Loucy (cell line): Measurements from ENCODE around the gene CHST12.

ENCODE experiments used
- H2AFZ ChIP-seq: fragments of 200-600 bp; sonication (generic); 2 replicates; pipeline ENCODE4 v1.6.0; 2016; ENCODE audit warnings: antibody characterized with exemption, mild to moderate bottlenecking, low read length, moderate library complexity
- H3F3A ChIP-seq: fragments of 200-600 bp; 2 replicates; pipeline ENCODE4 v1.6.0; 2016; ENCODE audit warnings: antibody characterized with exemption, low read depth, mild to moderate bottlenecking
- H3K27me3 ChIP-seq: fragments of 200-600 bp; sonication (generic); 2 replicates; pipeline ENCODE4 v1.6.1; 2014; ENCODE audit warnings: low read length, mild to moderate bottlenecking; ENCODE audit not compliant: insufficient read depth, poor library complexity, severe bottlenecking
- H3K36me3 ChIP-seq: fragments of 200-600 bp; sonication (generic); 2 replicates; pipeline ENCODE4 v1.6.1; 2016; ENCODE audit warnings: low read length; ENCODE audit not compliant: insufficient read depth
- H3K4me1 ChIP-seq: fragments of 200-600 bp; sonication (generic); 2 replicates; pipeline ENCODE4 v1.5.1; 2014; ENCODE audit warnings: low read length, mild to moderate bottlenecking; ENCODE audit not compliant: insufficient read depth, poor library complexity, severe bottlenecking
- H3K4me2 ChIP-seq: fragments of 200-600 bp; sonication (generic); 2 replicates; pipeline ENCODE4 v1.6.0; 2014; ENCODE audit warnings: antibody characterized with exemption, low read length, low read depth, mild to moderate bottlenecking; ENCODE audit not compliant: poor library complexity, severe bottlenecking
- H3K4me3 ChIP-seq: fragments of 200-600 bp; sonication (generic); 2 replicates; pipeline ENCODE4 v1.5.1; 2014; ENCODE audit warnings: low read length, mild to moderate bottlenecking, mixed read lengths; ENCODE audit not compliant: poor library complexity, severe bottlenecking
- H3K79me2 ChIP-seq: fragments of 200-600 bp; sonication (generic); 2 replicates; pipeline ENCODE4 v1.6.1; 2014; ENCODE audit warnings: low read length; ENCODE audit not compliant: insufficient read depth
- H3K9ac ChIP-seq: fragments of 200-600 bp; sonication (generic); 2 replicates; pipeline ENCODE4 v1.6.0; 2014; ENCODE audit warnings: mild to moderate bottlenecking, low read depth, low read length, moderate library complexity; ENCODE audit not compliant: poor library complexity, severe bottlenecking
- H3K9me2 ChIP-seq: fragments of 200-600 bp; sonication (generic); replicated peaks from 2 replicates; pipeline ENCODE4 v1.6.1; 2016; ENCODE audit warnings: low read depth, low read length, mixed read lengths
- H3K9me3 ChIP-seq: fragments of 200-600 bp; sonication (generic); 2 replicates; pipeline ENCODE4 v1.6.1; 2014; ENCODE audit warnings: mild to moderate bottlenecking, antibody characterized with exemption, low read length, low read depth; ENCODE audit not compliant: insufficient read depth
- H4K20me1 ChIP-seq: fragments of 200-600 bp; sonication (generic); 2 replicates; pipeline ENCODE4 v1.6.0; 2014; ENCODE audit warnings: antibody characterized with exemption, low read length, mild to moderate bottlenecking; ENCODE audit not compliant: insufficient read depth, poor library complexity, severe bottlenecking
- CTCF ChIP-seq: fragments of 200-600 bp; sonication (generic); conservative IDR thresholded peaks from 2 replicates; pipeline ENCODE4 v1.5.1; 2014; ENCODE audit warnings: mild to moderate bottlenecking, antibody characterized with exemption, low read length
- EZH2phosphoT487 ChIP-seq: fragments of 200-600 bp; IDR thresholded peaks from 2 replicates; pipeline ENCODE4 v1.6.1; 2018; ENCODE audit warnings: antibody characterized with exemption, mild to moderate bottlenecking, moderate library complexity, borderline replicate concordance

Gene CHST12

GRCh38 chr7:2478800-2479199, 75.4 kb downstream of the CHST12 start:
- no peak overlapping the region for H3K9ac ChIP-seq
- no peak overlapping the region for H3K4me3 ChIP-seq
- H3K27me3 ChIP-seq, result no peaks in the 10 kb centered on the region
- no peak overlapping the region for H2AFZ ChIP-seq
- H3K4me2 ChIP-seq, result no peak overlapping the region
- H3K9me2 ChIP-seq, result no peaks in the 10 kb centered on the region
- H3K36me3 ChIP-seq, result no peaks in the 10 kb centered on the region
- no peaks in the 10 kb centered on the region for H3K79me2 ChIP-seq
- TF ChIP-seq CTCF (no peak), EZH2phosphoT487 (no peak)
- H4K20me1 ChIP-seq, result no peaks in the 10 kb centered on the region
- peaks cover 17% of the 10 kb centered on the region for H3K4me1 ChIP-seq
- H3F3A ChIP-seq, result no peaks in the 10 kb centered on the region
- H3K9me3 ChIP-seq, result no peaks in the 10 kb centered on the region

- Histone ChIP-seq H3K36me3 (no peaks in the 10 kb centered on the region), H3K79me2 (no peaks in the 10 kb centered on the region), H3K4me3 (no peak overlapping the region), H3K9me2 (no peaks in the 10 kb centered on the region), H3K4me2 (no peak overlapping the region), H3K9me3 (no peaks in the 10 kb centered on the region), H3K27me3 (no peaks in the 10 kb centered on the region), H4K20me1 (no peaks in the 10 kb centered on the region), H3K4me1 (peaks cover 17% of the 10 kb centered on the region), H2AFZ (no peak overlapping the region), H3K9ac (no peak overlapping the region), H3F3A (no peaks in the 10 kb centered on the region)
- TF ChIP-seq EZH2phosphoT487 (no peak), CTCF (no peak)
These were observed 76.1 kb downstream of the CHST12 start for GRCh38 chr7:2479276-2480069.

DNA sequence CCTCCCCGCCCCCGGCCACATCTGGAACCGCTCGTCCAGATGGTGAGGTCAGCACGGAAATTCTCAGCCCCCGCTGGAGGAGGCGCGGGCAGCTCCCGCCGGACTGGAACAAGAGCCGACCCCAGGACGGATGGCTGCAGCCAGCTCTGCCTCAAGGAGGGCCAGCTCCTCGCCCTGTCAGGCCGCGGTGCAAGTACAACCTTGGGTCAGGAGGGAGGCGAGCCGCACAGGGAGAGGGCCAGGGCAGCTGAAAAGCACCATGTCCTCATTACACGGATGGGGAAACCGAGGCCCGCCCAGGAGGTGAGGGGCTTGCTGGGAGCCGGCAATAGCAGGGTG, 76.6 kb downstream of the CHST12 start:
- H3K79me2 ChIP-seq, result no peaks in the 10 kb centered on the region
- H4K20me1 ChIP-seq, result no peaks in the 10 kb centered on the region
- H3F3A ChIP-seq, result no peaks in the 10 kb centered on the region
- TF ChIP-seq CTCF, result no peak
- TF ChIP-seq EZH2phosphoT487, result no peak
- H2AFZ ChIP-seq, result no peak overlapping the region
- H3K9me3 ChIP-seq, result no peaks in the 10 kb centered on the region
- no peak overlapping the region for H3K9ac ChIP-seq
- H3K9me2 ChIP-seq, result no peaks in the 10 kb centered on the region
- no peak overlapping the region for H3K4me2 ChIP-seq
- no peaks in the 10 kb centered on the region for H3K27me3 ChIP-seq
- no peak overlapping the region for H3K4me3 ChIP-seq
- H3K36me3 ChIP-seq, result no peaks in the 10 kb centered on the region
- H3K4me1 ChIP-seq, result peaks cover 17% of the 10 kb centered on the region
